Activated CD4-positive, alpha-beta memory T cell treated with anti-CD3 and anti-CD28 coated beads, Interleukin-2, amount 10 ng/mL, durations not matched to agents 7 days and 5 days (primary cell): ENCODE results near the gene FBXO17. TPM values are rescaled to one million over a fixed set of nuclear protein-coding genes. Genes with fewer than 3 reads are reported as not detected.
"Not testable (repeated sequence)": the region's sequence is repeated elsewhere in the genome, so short reads cannot be mapped to it uniquely, and the experiment has no call there.

Experiments used
- CTCF ChIA-PET: fragments of 350-600 bp; sonication (Branson Sonifier 250); formaldehyde crosslinking; loops from one replicate; lab custom pipeline; 2021; ENCODE audit warnings: antibody characterized with exemption, inconsistent platforms; lab: Charles Lee
- POLR2A ChIA-PET: fragments of 350-600 bp; sonication (Branson Sonifier 250); formaldehyde crosslinking; loops from one replicate; lab custom pipeline; 2021; ENCODE audit warnings: antibody characterized with exemption; lab: Charles Lee
- DNase-seq: peaks from one replicate; pipeline ENCODE4 v3.0.0-alpha.2; 2020
- H3K27ac Mint-ChIP-seq: one replicate; pipeline ENCODE4 v1.8.0; 2021; ENCODE audit warnings: mild to moderate bottlenecking, mixed read lengths
- H3K27me3 Mint-ChIP-seq: one replicate; pipeline ENCODE4 v1.8.0; 2021; ENCODE audit warnings: mixed read lengths
- H3K36me3 Mint-ChIP-seq: one replicate; pipeline ENCODE4 v1.8.0; 2021; ENCODE audit warnings: low read depth, mixed read lengths
- H3K4me1 Mint-ChIP-seq: one replicate; pipeline ENCODE4 v1.8.0; 2021; ENCODE audit warnings: mixed read lengths
- H3K4me3 Mint-ChIP-seq: one replicate; pipeline ENCODE4 v1.8.0; 2021; ENCODE audit warnings: mild to moderate bottlenecking, mixed read lengths
- H3K9me3 Mint-ChIP-seq: one replicate; pipeline ENCODE4 v1.8.0; 2021; ENCODE audit warnings: mixed read lengths
- total RNA-seq, 2 experiments: library from RNA; stranded (reverse); gene quantifications; one replicate each; pipeline ENCODE4 v1.2.3, GENCODE V29; 2021

The FBXO17 gene
- total RNA-seq, 2 experiments from 2014 or later, result 0.20 TPM; not detected in 1

DNA sequence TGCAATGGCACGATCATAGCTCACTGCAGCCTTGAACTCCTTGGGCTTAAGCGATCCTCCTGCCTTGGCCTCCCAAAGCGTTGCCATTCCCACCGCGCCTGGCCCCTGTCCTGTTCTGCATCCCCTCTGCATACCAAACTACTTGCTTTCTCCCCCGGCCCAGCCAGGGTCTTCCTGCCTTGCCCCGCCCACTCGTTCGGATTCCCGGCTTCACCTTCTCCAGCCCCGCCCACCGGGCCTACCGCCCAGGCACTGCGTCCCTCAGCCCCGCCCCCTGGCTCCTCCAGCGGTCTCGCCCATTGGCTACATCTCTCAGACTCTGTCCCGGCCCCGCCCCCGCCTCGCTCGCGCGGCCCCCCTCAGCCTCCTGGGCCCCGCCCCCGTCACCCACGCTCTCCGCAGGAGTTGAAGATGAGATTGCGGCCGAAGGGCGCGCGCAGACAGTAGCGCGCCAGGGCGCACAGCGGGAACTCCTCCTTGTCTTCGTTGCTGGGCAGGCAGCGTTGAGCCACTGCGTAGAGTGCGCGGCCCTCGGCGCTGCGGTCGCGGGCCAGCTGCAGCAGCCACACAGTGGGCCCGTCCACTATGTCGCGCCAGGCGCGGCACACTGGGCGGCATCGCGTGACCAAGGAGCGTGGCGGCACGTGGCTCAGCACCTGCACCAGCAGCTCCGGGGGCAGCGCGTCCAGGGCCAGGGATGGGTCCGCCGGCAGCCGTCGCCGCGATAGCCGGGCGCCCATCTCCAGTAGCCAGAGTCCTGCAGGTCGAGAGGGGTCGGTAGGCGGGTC is 25.8 kb downstream of the FBXO17 start:
- Mint-ChIP-seq H3K27me3 (peaks cover 27% of the 10 kb centered on the region), H3K27ac (peak overlapping the region; percentile 16), H3K4me3 (peak overlapping the region; percentile 24), H3K36me3 (no peaks in the 10 kb centered on the region), H3K9me3 (no peaks in the 10 kb centered on the region), H3K4me1 (peaks cover 15% of the 10 kb centered on the region)
- ChIA-PET POLR2A (no interaction called here), CTCF (interaction anchor here (0.6 to 1.3 kb wide), 2 partner anchors 19 to 643 kb away, joined by 3 to 8 read pairs; partner anchors contain the start of genes MRPS12 and SARS2)
- peak; percentile 80 for DNase-seq

DNA sequence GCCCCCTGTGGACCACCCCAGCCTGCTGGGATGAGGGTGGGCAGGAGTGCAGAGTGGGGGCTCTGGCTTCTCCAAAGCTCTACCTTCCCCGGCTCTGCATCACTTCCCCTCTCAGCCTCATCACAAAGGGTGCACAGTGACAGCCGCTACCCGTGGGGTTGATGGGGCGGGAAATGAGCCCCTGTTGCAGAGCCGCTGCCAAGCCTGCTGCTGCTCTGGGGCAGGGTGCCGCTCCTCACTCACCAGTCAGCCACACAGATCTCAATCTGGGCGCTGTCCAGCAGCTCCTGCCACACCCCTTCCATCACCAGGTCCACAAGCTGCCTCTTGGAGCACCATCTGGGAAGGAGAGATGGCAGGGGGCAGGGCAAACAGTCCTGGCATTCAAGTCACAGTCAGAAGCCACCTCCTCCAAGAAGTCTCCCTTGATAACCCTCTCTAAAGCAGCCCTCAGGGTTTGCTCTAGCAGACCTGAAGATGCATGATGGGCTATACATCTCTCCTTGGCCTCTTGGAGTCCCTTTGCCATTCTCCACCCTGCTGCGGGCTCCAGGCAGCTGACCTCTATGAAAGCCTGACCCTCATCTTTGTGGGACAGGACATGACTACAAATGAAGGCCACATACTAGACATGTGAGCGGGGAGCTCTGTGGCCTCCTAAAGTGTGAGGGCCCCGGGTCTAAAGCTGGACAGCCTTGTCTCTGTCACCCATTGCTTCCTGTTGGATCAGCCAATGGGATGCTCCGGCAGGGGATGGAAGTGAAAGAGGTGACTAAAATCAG is 29.1 kb downstream of the FBXO17 start:
- no peak for DNase-seq
- Mint-ChIP-seq H3K4me1 (peaks cover 21% of the 10 kb centered on the region), H3K27me3 (peaks cover 21% of the 10 kb centered on the region), H3K9me3 (no peaks in the 10 kb centered on the region), H3K4me3 (no peak overlapping the region), H3K27ac (no peak overlapping the region), H3K36me3 (no peaks in the 10 kb centered on the region)
- ChIA-PET CTCF (no interaction called here), POLR2A (no interaction called here)

DNA sequence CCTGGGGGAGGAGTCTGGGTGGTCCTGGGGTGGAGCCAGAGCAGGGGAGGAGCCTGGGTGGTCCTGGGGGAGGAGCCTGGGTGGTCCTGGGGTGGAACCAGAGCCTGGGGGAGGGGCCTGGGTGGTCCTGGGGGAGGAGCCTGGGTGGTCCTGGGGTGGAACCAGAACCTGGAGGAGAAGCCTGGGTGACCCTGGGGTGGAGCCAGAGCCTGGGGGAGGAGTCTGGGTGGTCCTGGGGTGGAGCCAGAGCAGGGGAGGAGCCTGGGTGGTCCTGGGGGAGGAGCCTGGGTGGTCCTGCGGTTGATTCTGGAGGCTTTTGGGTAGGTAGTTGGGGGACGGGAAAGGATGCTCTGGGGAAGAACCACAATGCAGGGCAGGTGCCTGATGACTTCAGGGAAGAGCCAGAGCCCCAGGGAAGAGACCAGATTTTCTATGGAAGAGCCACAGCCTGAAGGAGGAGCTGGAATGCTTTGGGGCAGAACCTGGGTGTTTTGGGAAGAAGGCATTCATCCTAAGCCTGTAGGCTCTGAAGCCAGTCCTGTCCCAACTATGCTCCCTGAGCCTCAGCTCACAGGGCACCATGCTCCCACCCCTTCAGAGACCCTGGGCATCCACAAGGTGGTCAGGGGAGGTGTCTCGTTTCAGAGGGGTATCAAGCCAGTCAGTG is 29.8 kb downstream of the FBXO17 start:
- Mint-ChIP-seq H3K36me3 (no peaks in the 10 kb centered on the region), H3K27ac (no peak overlapping the region), H3K4me3 (no peak overlapping the region), H3K27me3 (peaks cover 24% of the 10 kb centered on the region), H3K9me3 (no peaks in the 10 kb centered on the region), H3K4me1 (peaks cover 27% of the 10 kb centered on the region)
- CTCF ChIA-PET, result no interaction called here
- POLR2A ChIA-PET, result no interaction called here
- DNase-seq, result no peak

DNA sequence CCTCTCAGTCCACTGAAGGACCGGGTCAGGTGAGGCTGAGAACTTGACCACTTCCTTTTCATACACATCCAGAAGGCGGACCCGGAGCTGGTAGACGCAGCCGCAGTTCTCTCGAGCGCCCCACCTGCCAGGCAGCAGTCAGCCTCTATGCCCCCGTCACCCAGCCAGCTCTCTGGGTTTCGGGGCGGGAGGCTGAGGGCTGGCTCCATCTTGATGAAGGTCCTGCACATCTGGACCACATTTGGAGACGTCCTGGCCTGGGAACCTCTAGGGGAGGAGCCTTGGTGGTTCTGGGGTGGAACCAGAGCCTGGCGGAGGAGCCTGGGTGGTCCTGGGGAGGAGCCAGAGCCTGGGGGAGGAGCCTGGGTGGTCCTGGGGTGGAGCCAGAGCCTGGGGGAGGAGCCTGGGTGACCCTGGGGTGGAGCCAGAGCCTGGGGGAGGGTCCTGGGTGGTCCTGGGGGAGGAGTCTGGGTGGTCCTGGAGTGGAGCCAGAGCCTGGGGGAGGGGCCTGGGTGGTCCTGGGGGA is 30.5 kb downstream of the FBXO17 start:
- Mint-ChIP-seq H3K36me3 (no peaks in the 10 kb centered on the region), H3K4me1 (peaks cover 30% of the 10 kb centered on the region), H3K27me3 (peaks cover 28% of the 10 kb centered on the region), H3K27ac (no peak overlapping the region), H3K4me3 (no peak overlapping the region), H3K9me3 (no peaks in the 10 kb centered on the region)
- no peak for DNase-seq
- CTCF ChIA-PET, result interaction anchor here (1.5 kb wide), 1 partner anchor 14 kb away, joined by 5 read pairs; no protein-coding TSS in a partner anchor
- POLR2A ChIA-PET, result no interaction called here

DNA sequence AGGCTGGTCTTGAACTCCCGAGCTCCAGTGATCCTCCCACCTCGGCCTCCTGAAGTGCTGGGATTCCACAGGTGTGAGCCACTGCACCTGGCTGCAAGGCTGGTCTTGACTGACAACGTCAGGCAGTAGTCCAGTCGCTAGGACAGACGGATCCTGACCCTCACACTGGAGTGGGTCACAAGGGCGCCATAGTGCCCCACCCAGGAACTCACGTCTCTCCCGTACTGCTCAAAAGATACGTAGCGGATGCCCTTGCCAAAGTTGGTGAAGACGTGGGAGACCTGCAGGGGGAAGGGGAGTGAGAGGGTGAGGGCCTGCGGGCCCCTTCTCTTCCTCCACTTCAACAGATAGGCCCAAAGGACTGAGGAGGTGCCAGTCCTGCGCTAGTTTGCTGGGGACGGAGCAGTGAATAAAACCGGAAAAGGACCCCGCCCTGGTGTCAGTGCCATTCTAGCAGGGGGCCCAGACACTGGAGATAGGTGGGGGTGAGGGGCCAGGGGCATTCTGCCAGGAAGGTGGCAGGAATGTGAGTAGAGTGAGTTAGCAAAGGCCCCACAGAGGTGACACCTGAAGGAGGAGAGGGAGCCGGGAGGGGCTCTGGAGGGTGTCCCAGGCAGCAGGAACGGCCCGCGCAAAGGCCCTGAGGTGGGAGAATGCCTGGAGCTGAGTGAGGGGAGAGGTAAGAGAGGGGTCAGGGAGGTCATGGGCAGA is 32.9 kb downstream of the FBXO17 start:
- H3K27me3 Mint-ChIP-seq, result peaks cover 20% of the 10 kb centered on the region
- no peaks in the 10 kb centered on the region for H3K36me3 Mint-ChIP-seq
- POLR2A ChIA-PET, result no interaction called here

DNA sequence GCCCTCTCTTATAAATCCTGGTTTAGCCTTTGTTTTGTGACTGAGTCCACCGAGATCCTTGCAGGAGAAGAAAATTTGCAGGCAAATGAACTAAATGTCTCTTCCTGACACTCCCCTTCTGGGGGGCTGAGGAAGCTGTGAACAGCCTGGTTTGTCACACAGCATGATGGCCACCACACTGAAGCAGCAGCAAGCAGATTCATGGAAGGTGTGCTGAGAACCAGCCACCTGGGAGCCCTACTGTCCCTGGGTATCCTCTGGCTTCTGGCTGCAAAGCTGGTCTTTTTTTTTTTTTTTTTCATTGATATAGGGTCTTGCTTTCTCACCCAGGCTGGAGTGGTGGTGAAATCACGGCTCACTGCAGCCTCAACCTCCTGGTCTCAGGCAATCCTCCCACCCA is 33.6 kb downstream of the FBXO17 start:
- DNase-seq, result no peak
- ChIA-PET CTCF (no interaction called here), POLR2A (no interaction called here)
- no peak overlapping the region for H3K27ac Mint-ChIP-seq
- H3K4me1 Mint-ChIP-seq, result peaks cover 25% of the 10 kb centered on the region
- H3K27me3 Mint-ChIP-seq, result peaks cover 20% of the 10 kb centered on the region
- H3K36me3 Mint-ChIP-seq, result no peaks in the 10 kb centered on the region
- no peaks in the 10 kb centered on the region for H3K9me3 Mint-ChIP-seq
- H3K4me3 Mint-ChIP-seq, result no peak overlapping the region

More for the DNA sequence above, 32.9 kb downstream of the FBXO17 start:
- CTCF ChIA-PET, result no interaction called here
- no peaks in the 10 kb centered on the region for H3K9me3 Mint-ChIP-seq
- no peak overlapping the region for H3K27ac Mint-ChIP-seq
- no peak overlapping the region for H3K4me3 Mint-ChIP-seq
- H3K4me1 Mint-ChIP-seq, result peaks cover 25% of the 10 kb centered on the region
- no peak for DNase-seq

DNA sequence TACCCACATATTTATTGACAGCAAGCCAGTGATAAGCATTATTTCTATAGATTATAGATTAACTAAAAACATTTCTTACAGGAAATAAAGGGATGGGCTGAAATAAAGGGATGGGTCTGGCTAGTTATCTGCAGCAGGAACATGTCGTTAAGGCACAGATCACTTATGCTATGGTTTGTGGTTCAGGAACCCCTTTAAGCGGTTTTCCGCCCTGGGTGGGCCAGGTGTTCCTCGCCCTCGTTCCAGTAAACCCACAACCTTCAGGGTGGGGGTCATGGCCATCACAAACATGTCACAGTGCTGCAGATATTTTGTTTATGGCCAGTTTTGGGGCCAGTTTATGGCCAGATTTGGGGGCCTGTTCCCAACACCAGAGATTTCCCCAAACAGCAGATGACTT is 34.1 kb downstream of the FBXO17 start:
- CTCF ChIA-PET, H3K4me3 Mint-ChIP-seq: not testable (repeated sequence)
- POLR2A ChIA-PET, result interaction anchor here (1.2 kb wide), 1 partner anchor 11 kb away, joined by 3 read pairs; no protein-coding TSS in a partner anchor

DNA sequence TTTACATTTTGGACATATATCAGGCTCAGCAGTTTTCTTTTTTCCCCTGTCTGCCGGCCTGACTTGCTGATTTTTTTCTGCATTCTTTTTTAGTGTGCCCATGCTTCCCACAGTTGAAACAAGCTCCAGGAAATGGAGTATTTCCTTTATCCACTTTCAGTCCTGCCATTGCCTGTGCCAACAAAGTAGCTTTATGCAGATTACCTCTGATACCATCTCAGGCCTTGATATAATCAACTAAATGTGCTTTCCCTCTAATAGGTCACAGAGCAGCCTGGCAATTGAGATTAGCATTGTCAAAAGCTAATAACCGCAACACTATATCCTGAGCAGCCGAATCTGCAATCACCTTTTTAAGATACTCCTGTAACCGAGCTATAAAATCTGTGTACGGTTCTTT is 35.6 kb downstream of the FBXO17 start:
- H3K9me3 Mint-ChIP-seq, result no peaks in the 10 kb centered on the region
- H3K4me1 Mint-ChIP-seq, result peaks cover 25% of the 10 kb centered on the region
- H3K27ac Mint-ChIP-seq, result no peak overlapping the region
- ChIA-PET CTCF (interaction anchor here (1.6 kb wide), 1 partner anchor 9 kb away, joined by 18 read pairs; the partner anchor contains the start of genes MRPS12 and SARS2), POLR2A (interaction anchor here (1.8 kb wide), 1 partner anchor 9 kb away, joined by 6 read pairs; the partner anchor contains the start of genes MRPS12 and SARS2)
- peaks cover 20% of the 10 kb centered on the region for H3K27me3 Mint-ChIP-seq
- H3K4me3 Mint-ChIP-seq, result no peak overlapping the region
- no peak for DNase-seq
- peaks cover 6% of the 10 kb centered on the region for H3K36me3 Mint-ChIP-seq

More for the DNA sequence above, 34.1 kb downstream of the FBXO17 start:
- not testable (repeated sequence) for H3K36me3 Mint-ChIP-seq, H3K9me3 Mint-ChIP-seq, H3K27ac Mint-ChIP-seq, DNase-seq
- H3K4me1 Mint-ChIP-seq, result peaks cover 25% of the 10 kb centered on the region
- peaks cover 20% of the 10 kb centered on the region for H3K27me3 Mint-ChIP-seq

DNA sequence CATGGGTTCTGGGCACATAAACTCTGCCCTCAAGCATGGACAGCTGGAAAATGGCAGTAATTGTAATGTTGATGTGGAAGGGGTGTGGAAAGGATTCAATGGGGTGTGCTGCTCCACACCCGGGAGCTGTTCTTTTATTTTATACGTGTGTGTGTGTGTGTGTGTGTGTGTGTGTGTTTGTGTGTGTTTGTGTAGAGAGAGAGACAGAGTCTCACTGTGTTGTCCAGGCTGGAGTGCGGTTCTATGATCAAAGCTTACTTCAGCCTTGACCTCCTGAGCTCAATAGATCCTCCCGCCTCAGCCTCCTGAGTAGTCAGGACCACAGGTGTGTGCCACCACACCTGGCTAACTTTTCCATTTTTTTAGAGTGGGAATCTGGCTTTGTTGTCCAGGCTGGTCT is 42.0 kb downstream of the FBXO17 start:
- Mint-ChIP-seq H3K27ac (no peak overlapping the region), H3K27me3 (peaks cover 2% of the 10 kb centered on the region), H3K36me3 (peaks cover 28% of the 10 kb centered on the region), H3K4me1 (peaks cover 31% of the 10 kb centered on the region), H3K4me3 (no peak overlapping the region), H3K9me3 (no peaks in the 10 kb centered on the region)
- POLR2A ChIA-PET, result interaction anchor here (1.0 kb wide), 1 partner anchor 300 kb away, joined by 3 read pairs; no protein-coding TSS in a partner anchor
- no peak for DNase-seq
- CTCF ChIA-PET, result interaction anchor here (1.0 kb wide), 1 partner anchor 531 kb away, joined by 8 read pairs; the partner anchor contains the start of gene FAM98C

DNA sequence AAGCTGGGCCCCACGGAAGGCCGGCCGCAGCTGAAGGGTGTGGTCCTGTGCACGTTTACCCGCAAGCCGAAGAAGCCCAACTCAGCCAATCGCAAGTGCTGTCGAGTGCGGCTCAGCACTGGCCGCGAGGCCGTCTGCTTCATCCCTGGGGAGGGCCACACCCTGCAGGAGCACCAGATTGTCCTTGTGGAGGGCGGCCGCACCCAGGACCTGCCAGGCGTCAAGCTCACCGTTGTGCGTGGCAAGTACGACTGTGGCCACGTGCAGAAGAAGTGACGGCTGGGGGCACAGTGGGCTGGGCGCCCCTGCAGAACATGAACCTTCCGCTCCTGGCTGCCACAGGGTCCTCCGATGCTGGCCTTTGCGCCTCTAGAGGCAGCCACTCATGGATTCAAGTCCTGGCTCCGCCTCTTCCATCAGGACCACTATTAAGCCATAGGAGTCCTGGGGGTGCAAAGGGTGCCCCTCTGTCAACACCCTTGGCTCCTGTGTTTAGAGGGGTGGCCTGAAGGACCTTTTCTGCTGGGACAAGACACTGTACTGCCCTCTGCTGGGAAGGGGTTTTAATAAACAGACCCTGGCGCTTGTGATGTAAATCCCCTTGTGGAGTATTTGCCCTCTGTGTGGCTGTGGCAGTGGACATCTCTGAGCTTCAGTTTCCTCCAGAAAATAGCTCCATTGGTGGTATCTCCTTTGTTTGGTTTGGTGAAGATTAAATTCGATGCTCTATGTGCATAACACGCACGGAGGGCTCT is 42.9 kb downstream of the FBXO17 start:
- Mint-ChIP-seq H3K4me3 (no peak overlapping the region), H3K36me3 (peaks cover 29% of the 10 kb centered on the region), H3K27me3 (no peaks in the 10 kb centered on the region), H3K9me3 (no peaks in the 10 kb centered on the region), H3K27ac (no peak overlapping the region), H3K4me1 (peaks cover 41% of the 10 kb centered on the region)
- CTCF ChIA-PET, result interaction anchor here (0.6 to 4.6 kb wide), 8 partner anchors 32 to 559 kb away, joined by 3 to 62 read pairs (median 6); partner anchors contain the start of genes FAM98C, NFKBIB, PSMD8 and SIRT2
- POLR2A ChIA-PET, result interaction anchor here (1.0 kb wide), 1 partner anchor 299 kb away, joined by 3 read pairs; no protein-coding TSS in a partner anchor
- peak; percentile 40 for DNase-seq

DNA sequence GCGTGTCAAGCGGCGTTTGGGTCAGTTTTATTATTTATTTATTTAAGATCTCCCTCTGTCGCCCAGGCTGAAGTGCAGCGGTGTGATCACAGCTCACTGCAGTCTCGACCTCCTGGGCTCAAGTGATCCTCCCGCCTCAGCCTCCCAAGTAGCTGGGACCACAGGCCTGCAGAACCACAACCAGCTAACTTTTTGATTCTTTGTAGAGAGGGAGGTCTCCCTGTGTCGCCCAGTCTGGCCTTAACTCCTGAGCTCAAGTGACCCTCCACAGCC is 44.1 kb downstream of the FBXO17 start:
- Mint-ChIP-seq H3K4me3 (peak overlapping the region; percentile 93), H3K27ac (peak overlapping the region; percentile 92), H3K9me3 (no peaks in the 10 kb centered on the region), H3K4me1 (peaks cover 48% of the 10 kb centered on the region), H3K27me3 (no peaks in the 10 kb centered on the region), H3K36me3 (peaks cover 29% of the 10 kb centered on the region)
- DNase-seq, result no peak
- ChIA-PET POLR2A (interaction anchor here (1.2 to 2.9 kb wide), 10 partner anchors 9 to 528 kb away, joined by 3 to 22 read pairs (median 6); partner anchors contain the start of genes FAM98C, HNRNPL, NFKBIB and SIRT2), CTCF (interaction anchor here (0.6 to 4.6 kb wide), 25 partner anchors 9 to 558 kb away, joined by 3 to 62 read pairs (median 12); partner anchors contain the start of genes ACTN4, ECH1, FAM98C and HNRNPL)
